Neuronal stem cell (in vitro differentiated cells): ENCODE results near the gene XYLT1.

Source experiments
- DNase-seq: peaks from one replicate; pipeline ENCODE4 v3.0.0-alpha.2; 2013; ENCODE audit warnings: low spot score
- H2AFZ ChIP-seq: one replicate; pipeline ENCODE4 v1.6.1; 2013; ENCODE audit warnings: mild to moderate bottlenecking, low read length, inconsistent platforms
- H2AK5ac ChIP-seq: 2 replicates; pipeline ENCODE4 v1.6.1; 2013; ENCODE audit warnings: low read depth, mild to moderate bottlenecking, inconsistent platforms, low read length, moderate library complexity, mixed read lengths
- H2BK120ac ChIP-seq: 2 replicates; pipeline ENCODE4 v1.6.1; 2013; ENCODE audit warnings: low read depth, mild to moderate bottlenecking, inconsistent platforms, low read length, moderate library complexity, mixed read lengths
- H2BK12ac ChIP-seq: one replicate; pipeline ENCODE4 v1.6.1; 2013; ENCODE audit warnings: low read length, inconsistent platforms
- H2BK15ac ChIP-seq: 2 replicates; pipeline ENCODE4 v1.6.1; 2013; ENCODE audit warnings: mild to moderate bottlenecking, low read length, inconsistent platforms, mixed read lengths
- H2BK5ac ChIP-seq: one replicate; pipeline ENCODE4 v1.6.1; 2013; ENCODE audit warnings: inconsistent platforms, mild to moderate bottlenecking, low read length, moderate library complexity
- H3K14ac ChIP-seq: one replicate; pipeline ENCODE4 v1.6.1; 2013; ENCODE audit warnings: low read length, inconsistent platforms
- H3K18ac ChIP-seq: 2 replicates; pipeline ENCODE4 v1.6.1; 2013; ENCODE audit warnings: low read length, inconsistent platforms
- H3K23ac ChIP-seq: 2 replicates; pipeline ENCODE4 v1.6.1; 2013; ENCODE audit warnings: low read depth, mild to moderate bottlenecking, mixed read lengths, low read length, inconsistent platforms; ENCODE audit not compliant: poor library complexity
- H3K27ac ChIP-seq: replicated peaks from 3 replicates; pipeline ENCODE4 v1.5.1; 2013; ENCODE audit warnings: low read length, inconsistent platforms
- H3K27me3 ChIP-seq, 3 experiments: 2 replicates each; pipeline ENCODE4 v1.6.1; 2013; ENCODE audit warnings: low read length in 3 of 3, mild to moderate bottlenecking in 2 of 3, inconsistent platforms in 1 of 3, low read depth in 1 of 3, mixed read lengths in 1 of 3, moderate library complexity in 1 of 3; ENCODE audit not compliant: control insufficient read depth in 3 of 3, insufficient read depth in 3 of 3
- H3K36me3 ChIP-seq, 2 donors: replicated peaks in 1 of 2; 2 replicates each; pipeline ENCODE4 v1.6.1; 2013; ENCODE audit warnings: low read length in 2 of 2; ENCODE audit not compliant: control insufficient read depth in 2 of 2, insufficient read depth in 2 of 2
- H3K4ac ChIP-seq: 2 replicates; pipeline ENCODE4 v1.6.1; 2013; ENCODE audit warnings: inconsistent platforms, mild to moderate bottlenecking, low read length, moderate library complexity
- H3K4me1 ChIP-seq, 2 donors: 1 replicate in 1 of 2; 2 replicates in 1 of 2; pipeline ENCODE4 v1.6.1; 2013; ENCODE audit warnings: low read length in 2 of 2, low read depth in 1 of 2; ENCODE audit not compliant: control insufficient read depth in 2 of 2, insufficient read depth in 1 of 2
- H3K4me2 ChIP-seq: one replicate; pipeline ENCODE4 v1.6.1; 2013; ENCODE audit warnings: mild to moderate bottlenecking, low read length, inconsistent platforms; ENCODE audit not compliant: insufficient read depth, poor library complexity, severe bottlenecking
- H3K4me3 ChIP-seq, 2 donors: 2 replicates each; pipeline ENCODE4 v1.5.1; 2013; ENCODE audit warnings: low read length in 2 of 2, mild to moderate bottlenecking in 2 of 2, inconsistent platforms in 1 of 2, moderate library complexity in 1 of 2
- H3K79me1 ChIP-seq: one replicate; pipeline ENCODE4 v1.6.1; 2013; ENCODE audit warnings: low read depth, mild to moderate bottlenecking, inconsistent platforms, low read length, moderate library complexity
- H3K9ac ChIP-seq: one replicate; pipeline ENCODE4 v1.6.1; 2013; ENCODE audit warnings: mild to moderate bottlenecking, low read depth, low read length, inconsistent platforms; ENCODE audit not compliant: poor library complexity
- H3K9me3 ChIP-seq, 2 donors: replicated peaks in 1 of 2; 2 replicates each; pipeline versions ENCODE3 to v1.6.1; 2013; ENCODE audit warnings: low read length in 2 of 2, mild to moderate bottlenecking in 2 of 2, inconsistent platforms in 1 of 2, low read depth in 1 of 2, mixed read lengths in 1 of 2, moderate library complexity in 1 of 2; ENCODE audit not compliant: control insufficient read depth in 2 of 2, insufficient read depth in 1 of 2
- H4K8ac ChIP-seq: one replicate; pipeline ENCODE4 v1.6.1; 2013; ENCODE audit warnings: low read depth, mild to moderate bottlenecking, inconsistent platforms, low read length, moderate library complexity
- H4K91ac ChIP-seq: one replicate; pipeline ENCODE4 v1.6.1; 2013; ENCODE audit warnings: low read length, low read depth, mild to moderate bottlenecking, inconsistent platforms; ENCODE audit not compliant: poor library complexity
- WGBS, 2 donors: extraction: QIAGEN DNeasy Blood & Tissue Kit; methylation state at CpG; one replicate each; pipeline ENCODE4 v1.1.7; 2013; ENCODE audit warnings: missing lambda C conversion rate in 2 of 2, mixed read lengths in 1 of 2; ENCODE audit not compliant: insufficient read length in 2 of 2, insufficient replicate concordance in 1 of 2; ENCODE audit errors: extremely low coverage in 2 of 2; 5-methylcytosine and 5-hydroxymethylcytosine counted together

Gene XYLT1

GRCh38 chr16:17232487-17232886, 238.3 kb downstream of the XYLT1 start:
- WGBS, 2 donors: 100% methylated on average over 1 of the region's 6 CpGs
- Histone ChIP-seq H3K36me3 (peaks cover 0 to 4% of the 10 kb centered on the region in 2 donors), H4K91ac (no peak overlapping the region)

GRCh38 chr16:17231972-17232371, 238.8 kb downstream of the XYLT1 start:
- no peak overlapping the region for H3K14ac ChIP-seq
- H2BK120ac ChIP-seq: no peak overlapping the region
- peaks cover 0 to 4% of the 10 kb centered on the region in 2 donors for H3K4me1 ChIP-seq
- H2AFZ ChIP-seq: no peak overlapping the region
- H2BK5ac ChIP-seq: no peak overlapping the region
- no peak overlapping the region for H2AK5ac ChIP-seq
- no peaks in the 10 kb centered on the region for H3K79me1 ChIP-seq
- H3K36me3 ChIP-seq: peaks cover 0 to 1% of the 10 kb centered on the region in 2 donors
- no peaks in the 10 kb centered on the region for H3K9me3 ChIP-seq
- no peak overlapping the region for H3K27ac ChIP-seq
- no peak overlapping the region for H4K8ac ChIP-seq
- H3K4me2 ChIP-seq: no peak overlapping the region
- no peak overlapping the region for H3K9ac ChIP-seq
- H2BK15ac ChIP-seq: no peak overlapping the region
- H2BK12ac ChIP-seq: no peak overlapping the region
- no peak overlapping the region for H3K18ac ChIP-seq
- no peaks in the 10 kb centered on the region for H3K27me3 ChIP-seq
- no peak overlapping the region for H3K23ac ChIP-seq
- no peak for DNase-seq
- no CpG with 5 or more reads among the region's 5 CpGs for WGBS, 2 donors
- H3K4ac ChIP-seq: no peak overlapping the region
- H3K4me3 ChIP-seq: no peak overlapping the region
- no peak overlapping the region for H4K91ac ChIP-seq

More at GRCh38 chr16:17232487-17232886, 238.3 kb downstream of the XYLT1 start:
- no peak overlapping the region for H3K18ac ChIP-seq
- no peak overlapping the region for H3K9ac ChIP-seq
- no peak overlapping the region for H2BK12ac ChIP-seq
- no peak overlapping the region for H2AK5ac ChIP-seq
- no peak overlapping the region for H2BK5ac ChIP-seq
- no peak for DNase-seq
- H3K23ac ChIP-seq: no peak overlapping the region
- H3K4me3 ChIP-seq: no peak overlapping the region
- H3K79me1 ChIP-seq: no peaks in the 10 kb centered on the region
- H3K14ac ChIP-seq: no peak overlapping the region
- no peaks in the 10 kb centered on the region for H3K9me3 ChIP-seq
- no peak overlapping the region for H3K27ac ChIP-seq
- no peak overlapping the region for H2BK120ac ChIP-seq
- no peak overlapping the region for H2BK15ac ChIP-seq
- no peak overlapping the region for H3K4ac ChIP-seq
- peaks cover 0 to 4% of the 10 kb centered on the region in 2 donors for H3K4me1 ChIP-seq
- no peaks in the 10 kb centered on the region for H3K27me3 ChIP-seq
- H3K4me2 ChIP-seq: no peak overlapping the region
- H4K8ac ChIP-seq: no peak overlapping the region
- H2AFZ ChIP-seq: no peak overlapping the region

GRCh38 chr16:17230932-17231581, 239.7 kb downstream of the XYLT1 start:
- DNase-seq: no peak
- Histone ChIP-seq H4K91ac (no peak overlapping the region), H2BK15ac (no peak overlapping the region), H3K36me3 (peaks cover 0 to 1% of the 10 kb centered on the region in 2 donors), H3K79me1 (no peaks in the 10 kb centered on the region), H3K14ac (no peak overlapping the region), H4K8ac (no peak overlapping the region), H3K27me3 (no peaks in the 10 kb centered on the region), H2AK5ac (no peak overlapping the region), H3K27ac (no peak overlapping the region), H3K4me2 (no peak overlapping the region), H3K23ac (no peak overlapping the region), H3K4me1 (peaks cover 0 to 4% of the 10 kb centered on the region in 2 donors), H3K9ac (no peak overlapping the region), H2AFZ (no peak overlapping the region), H3K4ac (no peak overlapping the region), H3K4me3 (no peak overlapping the region), H2BK5ac (no peak overlapping the region), H3K9me3 (no peaks in the 10 kb centered on the region), H2BK12ac (no peak overlapping the region), H2BK120ac (no peak overlapping the region), H3K18ac (no peak overlapping the region)
- WGBS, 2 donors: no CpG with 5 or more reads among the region's 3 CpGs

GRCh38 chr16:17229766-17230165, 241.0 kb downstream of the XYLT1 start:
- Histone ChIP-seq H2BK120ac (no peak overlapping the region), H3K14ac (no peak overlapping the region), H3K18ac (no peak overlapping the region), H3K4me3 (no peak overlapping the region), H3K36me3 (peaks cover 0 to 1% of the 10 kb centered on the region in 2 donors), H3K4ac (no peak overlapping the region), H2BK12ac (no peak overlapping the region), H3K27me3 (no peaks in the 10 kb centered on the region), H3K9me3 (no peaks in the 10 kb centered on the region), H3K27ac (no peak overlapping the region), H2BK15ac (no peak overlapping the region), H4K8ac (no peak overlapping the region), H3K9ac (no peak overlapping the region), H2BK5ac (no peak overlapping the region), H3K23ac (no peak overlapping the region), H4K91ac (no peak overlapping the region), H2AFZ (no peak overlapping the region), H3K4me1 (peaks cover 5 to 6% of the 10 kb centered on the region in 2 donors), H2AK5ac (no peak overlapping the region), H3K4me2 (no peak overlapping the region), H3K79me1 (no peaks in the 10 kb centered on the region)
- no CpG with 5 or more reads among the region's 4 CpGs for WGBS, 2 donors
- DNase-seq: no peak
